NCI-H460 (cell line): ENCODE measurements around the gene KLK15. TPM values are rescaled to one million over a fixed set of nuclear protein-coding genes. Genes with fewer than 3 reads are reported as not detected.
"Not testable (repeated sequence)": the region's sequence is repeated elsewhere in the genome, so short reads cannot be mapped to it uniquely, and the experiment has no call there.

Experiments
- DNase-seq: peaks from one replicate; pipeline ENCODE4 v3.0.0-alpha.2; 2016; ENCODE audit warnings: low read depth; ENCODE audit errors: extremely low read depth
- total RNA-seq: library from RNA; depleted of rRNA; stranded (reverse); fragments of >200 nt; shearing (Covaris generic); gene quantifications from 2 replicates; pipeline ENCODE4 v1.2.3, GENCODE V29; 2014

KLK15 gene
- total RNA-seq, 1 experiment from 2014 or later, result not detected

GRCh38 chr19:50797781-50798658 lies 35.4 kb downstream of the KLK15 start:
- DNase-seq, result no peak

- DNase-seq, result no peak
Observed at GRCh38 chr19:50797429-50797780, 36.0 kb downstream of the KLK15 start.

DNA sequence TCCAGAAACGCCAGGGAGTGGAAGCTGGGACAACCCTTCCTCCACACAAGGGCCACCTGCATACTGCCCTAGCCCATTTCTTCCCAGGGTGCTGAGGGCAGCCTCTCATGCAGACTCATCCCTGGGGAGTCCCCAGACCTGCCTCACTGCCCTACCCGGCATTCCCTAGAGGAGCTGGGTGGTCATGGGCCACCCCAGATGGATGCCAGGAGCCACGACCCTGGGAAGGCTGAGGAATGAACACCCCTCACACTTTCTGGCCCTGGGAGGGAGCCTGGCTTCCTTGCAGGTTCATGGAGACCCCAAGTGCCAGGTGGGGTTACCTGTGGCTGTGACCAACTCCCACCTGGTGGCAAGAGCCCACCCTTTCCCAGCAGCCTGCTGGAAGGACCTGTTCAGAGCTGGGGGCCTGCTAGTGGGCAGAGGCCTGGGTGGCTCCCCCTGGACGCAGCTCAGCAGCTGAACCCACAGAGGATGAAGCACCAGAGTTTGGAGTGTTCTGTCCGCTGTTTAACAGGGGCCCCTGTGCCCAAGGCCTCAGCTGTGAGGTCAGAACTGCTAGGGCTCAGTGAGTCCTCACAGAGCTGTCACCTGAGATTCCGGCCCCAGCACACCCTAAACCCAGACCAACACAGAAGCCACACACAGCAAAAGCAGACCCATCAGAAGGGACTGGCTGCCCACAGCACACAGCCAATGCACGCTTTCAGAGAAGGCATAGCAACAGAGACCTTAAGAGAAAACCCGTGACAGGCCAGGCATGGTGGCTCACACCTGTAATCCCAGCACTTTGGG lies 36.5 kb downstream of the KLK15 start:
- DNase-seq, result no peak

GRCh38 chr19:50796128-50796633 lies 37.2 kb downstream of the KLK15 start:
- DNase-seq, result no peak

DNA sequence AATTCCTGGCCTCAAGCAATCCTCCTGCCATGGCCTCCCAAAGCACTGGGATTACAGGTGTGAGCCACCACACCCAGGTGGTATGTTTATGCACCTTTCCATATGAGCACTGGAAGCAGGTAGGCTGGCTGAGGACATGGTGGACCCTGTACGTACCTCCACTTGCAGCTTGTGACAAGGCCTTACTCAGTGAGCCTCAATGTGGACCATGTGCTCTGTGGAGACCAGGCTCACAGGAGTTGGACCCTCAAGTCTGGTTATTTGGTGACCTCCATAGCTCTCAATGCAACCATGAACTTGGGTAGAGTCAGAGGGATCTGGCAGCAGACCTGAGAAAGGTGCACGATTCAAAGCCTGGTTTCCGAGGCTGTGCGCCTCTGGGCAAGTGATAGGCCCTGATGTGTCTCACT lies 37.7 kb downstream of the KLK15 start:
- DNase-seq, result no peak

DNA sequence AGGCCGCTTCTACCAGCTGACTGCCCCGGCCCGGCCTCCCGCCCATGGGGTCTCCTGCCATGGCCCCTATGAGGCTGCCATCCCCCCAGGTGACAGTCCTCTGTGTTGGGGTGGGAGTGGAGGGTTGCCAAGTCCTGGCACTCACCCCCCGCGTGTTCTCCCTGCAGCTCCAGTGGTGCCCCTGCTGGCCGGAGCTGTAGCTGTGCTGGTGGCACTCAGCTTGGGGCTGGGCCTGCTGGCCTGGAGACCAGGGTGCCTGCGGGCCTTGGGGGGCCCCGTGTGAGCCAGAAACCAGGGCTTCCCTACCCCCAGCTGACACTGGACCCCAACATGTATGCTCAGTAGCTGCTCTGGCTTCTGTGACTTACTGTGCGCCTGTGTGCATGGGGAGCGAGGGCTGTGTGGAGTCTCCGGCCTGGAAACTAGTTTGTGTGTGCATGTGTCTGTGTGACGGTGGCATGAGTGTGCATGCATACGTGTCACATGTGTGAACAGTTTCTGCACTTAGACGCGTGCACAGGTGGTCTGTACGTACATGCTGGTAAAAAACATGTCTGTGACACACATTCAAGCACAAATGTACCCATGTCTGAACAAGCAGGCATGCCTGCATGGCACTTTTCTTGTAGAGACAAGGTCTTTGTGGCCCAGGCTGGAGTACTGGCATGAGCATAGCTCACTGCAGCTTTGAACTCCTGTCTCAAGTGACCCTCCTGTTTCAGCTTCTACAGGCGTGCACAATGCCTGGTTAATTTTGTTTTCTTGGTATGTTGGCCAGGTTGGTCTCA lies 38.3 kb downstream of the KLK15 start:
- no peak for DNase-seq

DNA sequence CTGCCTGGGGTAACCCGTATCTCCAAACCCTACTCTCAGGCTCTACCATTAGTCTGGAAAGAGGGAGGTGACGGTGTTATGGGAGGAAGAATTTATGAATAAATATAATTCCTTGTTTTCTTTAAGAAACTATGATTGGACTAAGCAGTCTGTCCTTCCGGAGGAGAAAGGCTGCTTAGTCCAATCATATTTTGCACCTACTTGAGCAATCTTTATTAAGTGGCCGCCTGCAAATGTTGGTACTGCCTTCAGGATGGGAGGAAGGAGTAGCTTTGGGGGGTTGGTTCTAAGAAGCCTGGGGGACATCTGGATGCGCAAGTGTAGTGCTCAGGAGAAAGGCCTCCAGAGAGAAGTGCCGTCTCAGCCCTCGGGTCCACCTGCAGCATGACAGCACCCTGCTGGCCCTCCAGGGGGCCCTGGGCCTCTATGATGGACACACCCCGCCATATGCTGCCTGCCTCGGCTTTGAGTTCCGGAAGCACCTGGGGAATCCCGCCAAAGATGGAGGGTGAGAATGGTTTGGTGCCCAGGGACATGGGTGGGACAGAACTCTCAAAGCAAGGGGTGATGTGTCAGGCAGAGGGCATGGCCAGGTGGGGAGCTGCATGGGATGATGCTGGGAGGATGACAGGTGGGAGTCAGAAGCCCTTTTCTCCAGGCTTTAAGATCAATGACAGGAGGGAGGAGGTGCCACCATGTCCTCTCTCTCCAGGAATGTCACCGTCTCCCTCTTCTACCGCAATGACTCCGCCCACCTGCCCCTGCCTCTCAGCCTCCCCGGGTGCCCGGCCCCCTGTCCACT lies 39.1 kb downstream of the KLK15 start:
- DNase-seq, result no peak

DNA sequence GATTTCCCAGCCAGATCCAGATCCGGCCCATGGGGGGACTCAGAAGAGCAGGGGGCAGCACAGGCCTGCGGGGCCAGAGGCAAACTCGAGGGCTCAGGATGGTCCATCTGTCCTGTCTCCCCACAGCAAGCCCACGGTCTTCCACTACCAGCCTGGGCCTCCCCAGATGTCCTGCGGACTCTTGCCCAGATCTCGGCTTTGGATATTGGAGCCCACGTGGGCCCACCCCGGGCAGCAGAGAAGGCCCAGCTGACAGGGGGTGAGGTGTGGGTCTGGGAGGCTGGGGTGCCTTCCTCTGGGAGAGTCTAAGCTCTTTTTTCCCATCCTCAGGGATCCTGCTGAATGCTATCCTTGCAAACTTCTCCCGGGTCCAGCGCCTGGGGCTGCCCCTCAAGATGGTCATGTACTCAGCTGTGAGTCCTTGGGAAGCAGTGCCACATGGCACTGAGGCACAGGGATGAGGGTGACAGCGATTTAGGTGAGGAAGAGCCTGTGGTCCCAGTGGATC lies 39.8 kb downstream of the KLK15 start:
- no peak for DNase-seq

DNA sequence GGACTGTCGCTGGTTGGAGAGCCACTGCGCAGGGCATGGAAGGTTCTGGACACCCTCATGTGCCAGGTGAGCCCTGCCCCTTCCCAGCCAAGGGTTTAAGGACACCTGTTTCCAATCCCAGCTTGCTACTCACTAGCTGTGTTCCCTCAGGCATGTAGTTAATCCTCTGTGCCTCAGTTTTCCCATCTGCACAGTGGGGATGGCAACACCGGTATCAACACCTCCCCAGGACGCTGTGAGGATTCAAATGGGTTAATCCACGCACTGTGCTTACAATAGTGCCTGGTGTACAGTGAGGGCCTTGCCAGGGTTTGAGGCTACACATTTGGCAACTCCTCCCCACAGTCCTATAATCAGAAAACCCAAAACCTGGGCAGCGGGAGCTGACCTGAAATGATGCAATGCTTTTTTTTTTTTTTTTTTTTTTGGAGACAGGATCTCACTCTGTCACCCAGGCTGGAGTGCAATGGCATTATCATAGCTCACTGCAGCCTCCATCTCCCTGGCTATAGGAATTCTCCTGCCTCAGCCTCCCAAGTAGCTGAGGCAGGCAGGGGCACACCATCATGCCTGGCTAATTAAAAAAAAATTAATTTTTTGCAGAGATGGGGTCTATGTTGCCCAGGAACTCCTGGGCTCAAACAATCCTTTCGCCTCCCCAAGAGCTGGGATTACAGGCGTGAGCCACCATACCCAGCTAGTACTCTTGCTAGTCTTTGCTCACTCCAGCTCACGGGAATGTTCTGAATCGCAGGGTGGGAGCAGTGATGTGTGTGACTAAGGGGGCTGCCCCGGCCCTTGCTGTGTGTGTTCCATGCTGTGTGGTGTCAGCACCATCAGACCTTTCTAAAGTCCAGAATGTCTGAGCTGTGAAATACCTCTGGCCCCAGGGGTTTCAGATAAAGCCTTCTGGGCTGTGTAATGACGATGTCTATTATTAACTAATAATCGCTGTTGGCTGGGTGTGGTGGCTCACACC lies 40.8 kb downstream of the KLK15 start:
- DNase-seq, result no peak

DNA sequence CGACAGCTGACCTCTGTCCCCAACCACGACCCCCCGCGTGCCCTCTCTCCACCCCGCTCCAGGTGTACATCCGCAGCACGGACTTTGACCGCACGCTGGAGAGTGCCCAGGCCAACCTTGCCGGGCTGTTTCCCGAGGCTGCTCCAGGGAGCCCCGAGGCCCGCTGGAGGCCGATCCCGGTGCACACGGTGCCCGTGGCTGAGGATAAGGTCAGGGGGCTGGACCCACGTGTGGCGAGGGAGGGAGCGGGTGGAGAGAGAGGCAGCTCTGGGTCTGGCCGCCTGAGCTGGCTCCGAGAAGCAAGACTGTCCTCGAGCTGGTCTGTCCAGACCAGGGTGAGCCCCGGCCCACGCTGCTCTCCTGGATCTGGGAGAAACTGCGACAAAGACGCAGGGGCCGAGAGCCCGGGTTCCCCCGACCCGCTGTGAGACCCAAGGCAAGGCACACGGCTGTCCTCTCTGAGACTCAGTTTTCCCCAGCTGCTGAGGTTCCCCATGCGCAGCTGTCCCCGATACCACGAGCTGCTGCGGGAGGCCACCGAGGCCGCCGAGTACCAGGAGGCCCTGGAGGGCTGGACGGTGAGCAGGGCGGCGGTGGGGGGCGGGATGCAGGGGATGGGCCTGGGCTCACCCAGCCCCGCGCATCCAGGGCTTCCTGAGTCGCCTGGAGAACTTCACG lies 41.6 kb downstream of the KLK15 start:
- DNase-seq, result no peak

DNA sequence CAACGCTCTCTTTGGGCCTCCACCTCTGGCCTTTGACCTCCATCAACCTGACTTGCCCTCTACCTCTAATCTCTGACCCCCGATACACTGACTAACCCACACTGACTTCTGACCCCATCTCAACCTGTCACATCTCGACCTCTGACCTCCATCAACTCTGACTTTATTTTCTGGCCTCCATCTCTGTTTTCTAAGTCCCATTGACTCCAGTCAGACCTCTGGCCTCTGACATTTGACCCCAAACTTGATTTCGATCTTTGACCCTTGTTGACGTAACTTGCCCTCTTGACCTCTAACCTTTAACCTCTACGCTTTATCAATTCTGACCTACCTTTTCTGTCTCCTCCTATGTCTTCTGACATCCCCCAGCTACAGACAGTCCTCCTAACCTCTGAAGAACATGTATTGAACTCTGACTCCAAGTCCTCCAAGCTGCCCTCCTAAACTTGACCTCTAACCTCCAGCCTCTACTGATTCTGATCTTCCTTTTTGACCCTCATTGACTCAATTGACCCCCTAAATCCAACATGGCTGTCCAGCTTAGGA lies 42.4 kb downstream of the KLK15 start:
- no peak for DNase-seq

DNA sequence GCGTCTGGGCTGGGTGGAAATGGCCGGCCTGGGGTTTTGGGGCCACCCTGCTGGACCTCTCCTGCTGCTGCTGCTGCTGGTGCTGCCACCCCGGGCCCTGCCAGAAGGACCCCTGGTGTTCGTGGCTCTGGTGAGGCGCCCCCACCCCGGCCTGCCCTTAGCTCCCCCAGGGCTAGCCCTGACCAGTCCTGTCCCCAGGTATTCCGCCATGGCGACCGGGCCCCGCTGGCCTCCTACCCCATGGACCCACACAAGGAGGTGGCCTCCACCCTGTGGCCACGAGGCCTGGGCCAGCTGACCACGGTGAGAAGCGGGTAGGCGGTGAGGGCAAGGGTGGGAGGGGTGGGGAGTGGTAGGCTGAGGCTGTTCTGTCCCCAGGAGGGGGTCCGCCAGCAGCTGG lies 43.0 kb downstream of the KLK15 start, which contains the start of gene ACP4:
Gene ACP4 (plus strand): TSS at position 20 of the 400 bp plus-strand sequence. CDS start 0 bp downstream, at position 20.
- no peak for DNase-seq

DNA sequence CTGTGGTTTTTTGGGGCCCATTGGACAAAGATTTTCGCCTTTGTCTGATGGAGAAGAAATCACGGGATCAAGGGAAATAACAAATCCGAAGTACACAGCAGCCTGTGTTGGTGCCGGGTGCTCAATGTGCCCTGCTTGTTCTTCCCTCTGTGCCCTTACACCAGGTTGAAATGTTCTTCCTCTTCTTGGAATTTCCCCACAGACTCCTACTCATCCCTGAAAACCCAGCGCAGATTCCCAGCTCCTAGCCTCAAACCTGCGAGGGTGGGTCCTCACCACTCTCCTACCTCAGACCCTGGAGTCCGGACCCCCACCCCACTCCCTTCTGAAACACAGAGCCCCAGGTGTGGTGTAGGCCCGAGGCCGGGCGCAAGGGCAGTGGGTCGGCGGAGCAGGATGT lies 48.0 kb downstream of the KLK15 start:
- no peak for DNase-seq

DNA sequence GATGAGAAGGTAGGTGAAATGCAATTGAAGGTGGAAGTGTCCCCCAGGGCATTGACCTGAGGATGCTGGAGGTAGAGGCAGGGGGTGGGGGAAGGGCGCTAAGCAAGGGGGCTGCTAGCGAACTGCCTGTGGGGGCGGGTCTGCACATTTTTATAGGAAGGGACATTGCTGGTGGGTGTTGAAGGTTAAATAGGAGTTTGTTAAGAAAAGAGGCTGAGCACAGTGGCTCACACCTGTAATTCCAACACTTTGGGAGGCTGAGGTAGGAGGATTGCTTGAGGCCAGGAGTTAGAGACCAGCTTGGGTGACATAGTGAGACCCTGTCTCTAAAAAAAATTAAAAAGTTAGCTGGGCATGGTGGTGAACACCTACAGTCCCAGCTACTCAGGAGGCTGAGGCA lies 48.7 kb downstream of the KLK15 start:
- DNase-seq, result no peak

GRCh38 chr19:50783848-50784152 lies 49.6 kb downstream of the KLK15 start:
- not testable (repeated sequence) for DNase-seq

- DNase-seq, result no peak
Observed at GRCh38 chr19:50780753-50781435, 52.5 kb downstream of the KLK15 start.
